Thoracic aorta (tissue), 2 donors: ENCODE data around the gene SNX30. TPM values are rescaled to one million over a fixed set of nuclear protein-coding genes. Genes with fewer than 3 reads are reported as not detected.

ENCODE experiments used
- ATAC-seq: fragments of 150-250 bp; one replicate; pipeline ENCODE4 v1.8.0; 2017; ENCODE audit warnings: low read depth; ENCODE audit not compliant: insufficient number of reproducible peaks, low FRiP score
- DNase-seq: peaks from one replicate; pipeline ENCODE4 v3.0.0-alpha.2; 2020; ENCODE audit warnings: low spot score
- H3K27ac ChIP-seq, 2 donors: fragments of 200-600 bp; sonication (generic); 1 replicate in 1 of 2; 2 replicates in 1 of 2; pipeline ENCODE4 v1.5.1; 2016; ENCODE audit warnings: mild to moderate bottlenecking in 2 of 2, moderate library complexity in 2 of 2
- H3K27me3 ChIP-seq: fragments of 200-600 bp; sonication (generic); replicated peaks from 2 replicates; pipeline ENCODE4 v1.6.0; 2016; ENCODE audit warnings: mild to moderate bottlenecking; ENCODE audit not compliant: insufficient read depth
- H3K36me3 ChIP-seq: fragments of 200-600 bp; sonication (generic); one replicate; pipeline ENCODE4 v1.5.1; 2016
- H3K4me1 ChIP-seq, 2 donors: fragments of 200-600 bp; sonication (generic); 1 replicate in 1 of 2; 2 replicates in 1 of 2; pipeline versions ENCODE4 v1.5.1 to v1.6.0; 2016; ENCODE audit warnings: low read depth in 2 of 2, mild to moderate bottlenecking in 1 of 2; ENCODE audit not compliant: control insufficient read depth in 1 of 2
- H3K4me3 ChIP-seq: fragments of 200-600 bp; sonication (generic); 2 replicates; pipeline ENCODE4 v1.5.1; 2016; ENCODE audit warnings: mild to moderate bottlenecking
- H3K9me3 ChIP-seq: fragments of 200-600 bp; sonication (generic); 2 replicates; pipeline ENCODE4 v1.5.1; 2016
- CTCF ChIP-seq: fragments of 200-600 bp; sonication (generic); IDR thresholded peaks from one replicate; pipeline ENCODE4 v1.5.1; 2019; ENCODE audit warnings: antibody characterized with exemption
- total RNA-seq, 2 donors: library from RNA; depleted of rRNA; stranded (reverse); fragments of >200 nt; gene quantifications; one replicate each; pipeline versions ENCODE4 v1.1.0 to v1.2.3, GENCODE V29; 2016

Gene SNX30
- total RNA-seq, 2 donors from 2014 or later = 11.2 to 36.3 TPM

- H3K27me3 ChIP-seq = no peaks in the 10 kb centered on the region
- H3K27ac ChIP-seq = no peak overlapping the region
- ATAC-seq (no peak), DNase-seq (no peak)
- TF ChIP-seq CTCF = no peak
- H3K4me1 ChIP-seq = peaks cover 16% of the 10 kb centered on the region in 2 donors
- H3K36me3 ChIP-seq = no peaks in the 10 kb centered on the region
- no peaks in the 10 kb centered on the region for H3K9me3 ChIP-seq
- no peak overlapping the region for H3K4me3 ChIP-seq
Observed at GRCh38 chr9:112772551-112772950, 22.0 kb downstream of the SNX30 start.

GRCh38 chr9:112774006-112774996 lies 23.7 kb downstream of the SNX30 start:
- Histone ChIP-seq H3K9me3 (no peaks in the 10 kb centered on the region), H3K4me1 (peaks cover 16% of the 10 kb centered on the region in 2 donors), H3K4me3 (no peak overlapping the region), H3K27ac (no peak overlapping the region), H3K27me3 (no peaks in the 10 kb centered on the region), H3K36me3 (no peaks in the 10 kb centered on the region)
- TF ChIP-seq CTCF = no peak
- ATAC-seq (no peak), DNase-seq (no peak)

GRCh38 chr9:112777914-112778313 lies 27.4 kb downstream of the SNX30 start:
- peaks cover 0 to 8% of the 10 kb centered on the region in 2 donors for H3K4me1 ChIP-seq
- H3K27me3 ChIP-seq = no peaks in the 10 kb centered on the region
- ATAC-seq (no peak), DNase-seq (no peak)
- TF ChIP-seq CTCF = no peak
- H3K9me3 ChIP-seq = no peaks in the 10 kb centered on the region
- no peak overlapping the region for H3K27ac ChIP-seq
- no peak overlapping the region for H3K4me3 ChIP-seq
- no peaks in the 10 kb centered on the region for H3K36me3 ChIP-seq

GRCh38 chr9:112780450-112781036 lies 30.0 kb downstream of the SNX30 start:
- ATAC-seq (no peak), DNase-seq (no peak)
- H3K27ac ChIP-seq = no peak overlapping the region
- TF ChIP-seq CTCF = no peak
- no peak overlapping the region for H3K4me3 ChIP-seq
- no peaks in the 10 kb centered on the region for H3K9me3 ChIP-seq
- H3K27me3 ChIP-seq = no peaks in the 10 kb centered on the region
- peaks cover 0 to 15% of the 10 kb centered on the region in 2 donors for H3K4me1 ChIP-seq
- H3K36me3 ChIP-seq = no peaks in the 10 kb centered on the region

DNA sequence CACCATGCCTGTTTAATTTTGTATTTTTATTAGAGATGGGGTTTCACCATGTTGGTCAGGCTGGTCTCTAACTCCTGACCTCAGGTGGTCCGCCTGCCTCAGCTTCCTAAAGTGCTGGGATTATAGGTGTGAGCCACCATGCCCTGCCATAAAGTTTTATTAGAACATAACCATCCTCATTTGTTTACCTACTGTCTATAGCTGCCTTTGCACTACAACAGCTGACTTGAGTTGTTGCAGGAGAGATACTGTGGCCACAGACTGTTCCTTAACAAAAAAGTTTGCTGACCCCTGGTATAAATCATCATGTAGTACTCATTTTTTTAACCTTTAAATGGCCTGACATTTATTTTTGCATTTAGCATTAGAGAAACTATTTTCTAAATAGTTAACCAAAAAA lies 31.7 kb downstream of the SNX30 start:
- no peak for ATAC-seq

More for the DNA sequence above, 31.7 kb downstream of the SNX30 start:
- no peaks in the 10 kb centered on the region for H3K9me3 ChIP-seq
- H3K27me3 ChIP-seq = no peaks in the 10 kb centered on the region
- no peak for DNase-seq
- no peaks in the 10 kb centered on the region for H3K36me3 ChIP-seq
- TF ChIP-seq CTCF = no peak
- H3K27ac ChIP-seq = no peak overlapping the region
- H3K4me3 ChIP-seq = no peak overlapping the region
- peaks cover 0 to 15% of the 10 kb centered on the region in 2 donors for H3K4me1 ChIP-seq
